DOHH2 (cell line): ENCODE data around the gene IYD.

ENCODE experiments used
- CTCF ChIP-seq: fragments of 200-600 bp; sonication (generic); IDR thresholded peaks from one replicate; pipeline ENCODE4 v1.5.1; 2014; ENCODE audit warnings: antibody characterized with exemption, mild to moderate bottlenecking, low read depth, low read length; ENCODE audit not compliant: poor library complexity, severe bottlenecking
- EZH2phosphoT487 ChIP-seq: fragments of 200-600 bp; sonication (generic); IDR thresholded peaks from 2 replicates; pipeline ENCODE4 v1.6.1; 2017; ENCODE audit warnings: borderline replicate concordance, mild to moderate bottlenecking, antibody characterized with exemption, low read length, moderate library complexity, mixed read lengths

- no peak for TF ChIP-seq CTCF
- TF ChIP-seq EZH2phosphoT487 = no peak
These were observed 8.5 kb downstream of the IYD start for GRCh38 chr6:150377211-150377781.
